Neural progenitor cell (in vitro differentiated cells): ENCODE data around the gene UBAP2. TPM values are rescaled to one million over a fixed set of nuclear protein-coding genes. Genes with fewer than 3 reads are reported as not detected.
A peak's percentile ranks its signal among the peaks of the same experiment; 100 is the strongest.

Experiments used
- DNase-seq: peaks from one replicate; pipeline ENCODE4 v3.0.0-alpha.2; 2016; ENCODE audit warnings: low spot score
- H2AFZ ChIP-seq: fragments of 200-600 bp; sonication (generic); replicated peaks from 2 replicates; pipeline ENCODE4 v1.6.1; 2016; ENCODE audit warnings: antibody characterized with exemption
- H3F3A ChIP-seq: fragments of 200-600 bp; sonication (generic); 2 replicates; pipeline ENCODE4 v1.6.1; 2016; ENCODE audit warnings: antibody characterized with exemption, low read depth
- H3K27ac ChIP-seq: fragments of 200-600 bp; sonication (generic); 2 replicates; pipeline ENCODE4 v1.5.1; 2016; ENCODE audit warnings: mild to moderate bottlenecking
- H3K27me3 ChIP-seq: fragments of 200-600 bp; sonication (generic); 2 replicates; pipeline ENCODE4 v1.6.1; 2016; ENCODE audit warnings: mild to moderate bottlenecking, moderate library complexity
- H3K36me3 ChIP-seq: fragments of 200-600 bp; sonication (generic); 2 replicates; pipeline ENCODE4 v1.5.1; 2016
- H3K4me1 ChIP-seq: fragments of 200-600 bp; sonication (generic); 2 replicates; pipeline ENCODE4 v1.6.1; 2016; ENCODE audit warnings: mixed run types
- H3K4me2 ChIP-seq: fragments of 200-600 bp; sonication (generic); 2 replicates; pipeline ENCODE4 v1.6.1; 2016
- H3K4me3 ChIP-seq: fragments of 200-600 bp; sonication (generic); 2 replicates; pipeline ENCODE4 v1.5.1; 2016
- H3K79me2 ChIP-seq: fragments of 200-600 bp; sonication (generic); 2 replicates; pipeline ENCODE4 v1.6.1; 2016; ENCODE audit warnings: low read depth
- H3K9ac ChIP-seq: fragments of 200-600 bp; sonication (generic); 2 replicates; pipeline ENCODE4 v1.6.1; 2016
- H3K9me3 ChIP-seq: fragments of 200-600 bp; sonication (generic); 2 replicates; pipeline ENCODE4 v1.5.1; 2016; ENCODE audit warnings: low read depth
- H4K20me1 ChIP-seq: fragments of 200-600 bp; sonication (generic); 2 replicates; pipeline ENCODE4 v1.6.1; 2016; ENCODE audit warnings: low read depth
- H3K27ac Mint-ChIP-seq: 3 replicates; pipeline ENCODE4 v1.8.0; 2021; ENCODE audit warnings: mixed read lengths
- H3K27me3 Mint-ChIP-seq: 2 replicates; pipeline ENCODE4 v1.8.0; 2022; ENCODE audit warnings: low read depth, mild to moderate bottlenecking, inconsistent platforms, moderate library complexity, mixed read lengths; ENCODE audit not compliant: insufficient read depth
- H3K36me3 Mint-ChIP-seq: 3 replicates; pipeline ENCODE4 v1.8.0; 2021; ENCODE audit warnings: mixed read lengths
- H3K4me1 Mint-ChIP-seq: 3 replicates; pipeline ENCODE4 v1.8.0; 2021; ENCODE audit warnings: mixed read lengths
- H3K4me3 Mint-ChIP-seq: 3 replicates; pipeline ENCODE4 v1.8.0; 2021; ENCODE audit warnings: mild to moderate bottlenecking, moderate library complexity, mixed read lengths
- H3K9me3 Mint-ChIP-seq: 3 replicates; pipeline ENCODE4 v1.8.0; 2020; ENCODE audit warnings: mixed read lengths
- EZH2 ChIP-seq: fragments of 200-600 bp; sonication (generic); IDR thresholded peaks from 2 replicates; pipeline ENCODE4 v1.6.1; 2017; ENCODE audit warnings: antibody characterized with exemption, mild to moderate bottlenecking, moderate library complexity
- EZH2phosphoT487 ChIP-seq: fragments of 200-600 bp; sonication (generic); IDR thresholded peaks from 2 replicates; pipeline ENCODE4 v1.6.1; 2017; ENCODE audit warnings: antibody characterized with exemption
- total RNA-seq: library from RNA; depleted of rRNA; stranded (reverse); fragments of >200 nt; gene quantifications from 2 replicates; pipeline ENCODE4 v1.2.3, GENCODE V29; 2015; ENCODE audit warnings: low replicate concordance
- TF ChIP-seq, protein P1 (sequence below): fragments of 200-600 bp; sonication (generic); IDR thresholded peaks from 2 replicates; pipeline ENCODE4 v1.5.1; 2017; ENCODE audit warnings: antibody characterized with exemption, mild to moderate bottlenecking

The UBAP2 gene
- total RNA-seq, 1 donor from 2014 or later, result 24.3 TPM

DNA sequence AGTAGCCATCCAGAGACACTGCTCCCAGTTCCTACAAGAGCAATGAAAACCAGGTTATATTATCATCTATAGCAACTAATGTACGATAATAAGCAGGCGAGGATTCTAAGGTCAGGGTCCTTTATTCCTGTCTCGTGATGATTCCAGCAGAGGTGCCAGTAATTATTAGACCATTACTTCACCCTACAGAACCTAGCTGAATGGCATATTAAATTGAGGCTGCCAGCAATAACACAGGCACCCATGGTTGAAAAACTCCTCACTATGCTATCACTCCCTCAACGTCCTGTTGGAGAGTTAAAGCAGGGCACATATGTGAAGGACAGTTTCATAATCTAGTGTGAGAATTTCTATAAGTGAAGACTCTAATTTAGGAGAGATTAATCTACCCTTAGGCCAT is 48.1 kb upstream of the UBAP2 start:
- Mint-ChIP-seq H3K4me1 (no peaks in the 10 kb centered on the region), H3K36me3 (peaks cover 22% of the 10 kb centered on the region)

GRCh38 chr9:34093578-34093977 is 44.9 kb upstream of the UBAP2 start:
- no peaks in the 10 kb centered on the region for H3K36me3 ChIP-seq
- Mint-ChIP-seq H3K27ac (no peak overlapping the region), H3K4me1 (no peaks in the 10 kb centered on the region), H3K9me3 (no peaks in the 10 kb centered on the region), H3K36me3 (peaks cover 33% of the 10 kb centered on the region), H3K4me3 (no peak overlapping the region), H3K27me3 (no peaks in the 10 kb centered on the region)
- H3K79me2 ChIP-seq, result no peaks in the 10 kb centered on the region
- no peaks in the 10 kb centered on the region for H4K20me1 ChIP-seq
- no peak for DNase-seq
- no peak for TF ChIP-seq EZH2
- no peak for TF ChIP-seq EZH2phosphoT487
- TF ChIP-seq, protein P1, sequence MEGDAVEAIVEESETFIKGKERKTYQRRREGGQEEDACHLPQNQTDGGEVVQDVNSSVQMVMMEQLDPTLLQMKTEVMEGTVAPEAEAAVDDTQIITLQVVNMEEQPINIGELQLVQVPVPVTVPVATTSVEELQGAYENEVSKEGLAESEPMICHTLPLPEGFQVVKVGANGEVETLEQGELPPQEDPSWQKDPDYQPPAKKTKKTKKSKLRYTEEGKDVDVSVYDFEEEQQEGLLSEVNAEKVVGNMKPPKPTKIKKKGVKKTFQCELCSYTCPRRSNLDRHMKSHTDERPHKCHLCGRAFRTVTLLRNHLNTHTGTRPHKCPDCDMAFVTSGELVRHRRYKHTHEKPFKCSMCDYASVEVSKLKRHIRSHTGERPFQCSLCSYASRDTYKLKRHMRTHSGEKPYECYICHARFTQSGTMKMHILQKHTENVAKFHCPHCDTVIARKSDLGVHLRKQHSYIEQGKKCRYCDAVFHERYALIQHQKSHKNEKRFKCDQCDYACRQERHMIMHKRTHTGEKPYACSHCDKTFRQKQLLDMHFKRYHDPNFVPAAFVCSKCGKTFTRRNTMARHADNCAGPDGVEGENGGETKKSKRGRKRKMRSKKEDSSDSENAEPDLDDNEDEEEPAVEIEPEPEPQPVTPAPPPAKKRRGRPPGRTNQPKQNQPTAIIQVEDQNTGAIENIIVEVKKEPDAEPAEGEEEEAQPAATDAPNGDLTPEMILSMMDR, result no peak
- no peak overlapping the region for H3K4me3 ChIP-seq
- H3K9ac ChIP-seq, result no peak overlapping the region
- H3K4me1 ChIP-seq, result no peaks in the 10 kb centered on the region
- no peak overlapping the region for H3K27ac ChIP-seq
- no peaks in the 10 kb centered on the region for H3K27me3 ChIP-seq
- H2AFZ ChIP-seq, result no peak overlapping the region
- no peaks in the 10 kb centered on the region for H3F3A ChIP-seq
- H3K4me2 ChIP-seq, result no peak overlapping the region
- H3K9me3 ChIP-seq, result no peaks in the 10 kb centered on the region

More for the DNA sequence above, 48.1 kb upstream of the UBAP2 start:
- no peak overlapping the region for H3K9ac ChIP-seq
- no peaks in the 10 kb centered on the region for H3K9me3 ChIP-seq
- H4K20me1 ChIP-seq, result no peaks in the 10 kb centered on the region
- H3K4me3 ChIP-seq, result no peak overlapping the region
- H3K27ac ChIP-seq, result no peak overlapping the region
- H3K27ac Mint-ChIP-seq, result no peak overlapping the region
- H3K4me3 Mint-ChIP-seq, result no peak overlapping the region
- no peaks in the 10 kb centered on the region for H3K4me1 ChIP-seq
- H3K27me3 ChIP-seq, result no peaks in the 10 kb centered on the region
- H3K9me3 Mint-ChIP-seq, result no peaks in the 10 kb centered on the region
- no peak overlapping the region for H2AFZ ChIP-seq
- no peak for DNase-seq
- no peaks in the 10 kb centered on the region for H3F3A ChIP-seq
- no peaks in the 10 kb centered on the region for H3K36me3 ChIP-seq
- no peak overlapping the region for H3K4me2 ChIP-seq
- TF ChIP-seq, protein P1, result no peak
- TF ChIP-seq EZH2 (no peak), EZH2phosphoT487 (no peak)
- no peaks in the 10 kb centered on the region for H3K79me2 ChIP-seq
- H3K27me3 Mint-ChIP-seq, result no peaks in the 10 kb centered on the region

GRCh38 chr9:34089311-34089710 is 40.6 kb upstream of the UBAP2 start:
- H3K79me2 ChIP-seq, result no peaks in the 10 kb centered on the region
- no peaks in the 10 kb centered on the region for H3K4me1 ChIP-seq
- Mint-ChIP-seq H3K27me3 (peaks cover 2% of the 10 kb centered on the region), H3K27ac (peak overlapping the region; percentile 33), H3K4me3 (no peak overlapping the region), H3K4me1 (no peaks in the 10 kb centered on the region), H3K36me3 (peaks cover 33% of the 10 kb centered on the region), H3K9me3 (no peaks in the 10 kb centered on the region)
- TF ChIP-seq EZH2 (no peak), EZH2phosphoT487 (no peak)
- TF ChIP-seq, protein P1, result no peak
- no peaks in the 10 kb centered on the region for H3F3A ChIP-seq
- no peak overlapping the region for H3K4me2 ChIP-seq
- no peak overlapping the region for H2AFZ ChIP-seq
- H3K36me3 ChIP-seq, result no peaks in the 10 kb centered on the region
- no peaks in the 10 kb centered on the region for H3K9me3 ChIP-seq
- no peak overlapping the region for H3K4me3 ChIP-seq
- no peak overlapping the region for H3K27ac ChIP-seq
- no peak overlapping the region for H3K9ac ChIP-seq
- DNase-seq, result no peak
- no peaks in the 10 kb centered on the region for H4K20me1 ChIP-seq
- no peaks in the 10 kb centered on the region for H3K27me3 ChIP-seq
